CD4-positive, alpha-beta T cell treated with Interleukin-15 for 4 hours (primary cell): ENCODE data around the gene CCKAR.

Source experiments
- DNase-seq: peaks from one replicate; pipeline ENCODE4 v3.0.0-alpha.2; 2020; ENCODE audit warnings: low spot score

The CCKAR gene

GRCh38 chr4:26489101-26489985, 941 bp downstream of the CCKAR start:
- DNase-seq = no peak

- no peak for DNase-seq
Observed at GRCh38 chr4:26485684-26486083, 4.6 kb downstream of the CCKAR start.

- no peak for DNase-seq
Observed at GRCh38 chr4:26484516-26484915, 5.8 kb downstream of the CCKAR start.

- DNase-seq = no peak
Observed at GRCh38 chr4:26484032-26484515, 6.2 kb downstream of the CCKAR start.

- no peak for DNase-seq
Observed at GRCh38 chr4:26482508-26483462, 7.5 kb downstream of the CCKAR start.

GRCh38 chr4:26478330-26478729, 12.0 kb downstream of the CCKAR start:
- DNase-seq = no peak

GRCh38 chr4:26476545-26476944, 13.7 kb downstream of the CCKAR start:
- DNase-seq = no peak

GRCh38 chr4:26475716-26476115, 14.6 kb downstream of the CCKAR start:
- DNase-seq = no peak

- no peak for DNase-seq
Observed at GRCh38 chr4:26474551-26474950, 15.7 kb downstream of the CCKAR start.

- no peak for DNase-seq
Observed at GRCh38 chr4:26473893-26474292, 16.4 kb downstream of the CCKAR start.

GRCh38 chr4:26471890-26472289, 18.4 kb downstream of the CCKAR start:
- DNase-seq = no peak

- no peak for DNase-seq
Observed at GRCh38 chr4:26468977-26469376, 21.3 kb downstream of the CCKAR start.

- no peak for DNase-seq
Observed at GRCh38 chr4:26468283-26468949, 21.9 kb downstream of the CCKAR start.

- no peak for DNase-seq
Observed at GRCh38 chr4:26467724-26468123, 22.6 kb downstream of the CCKAR start.

GRCh38 chr4:26466578-26467270, 23.6 kb downstream of the CCKAR start:
- DNase-seq = no peak

- no peak for DNase-seq
Observed at GRCh38 chr4:26464420-26465095, 25.7 kb downstream of the CCKAR start.

GRCh38 chr4:26463386-26463785, 26.9 kb downstream of the CCKAR start:
- DNase-seq = no peak

- no peak for DNase-seq
Observed at GRCh38 chr4:26462874-26463273, 27.4 kb downstream of the CCKAR start.

GRCh38 chr4:26459756-26460530, 30.3 kb downstream of the CCKAR start:
- DNase-seq = no peak
